MCF 10A (cell line): ENCODE results near the gene PFDN5. TPM values are rescaled to one million over a fixed set of nuclear protein-coding genes. Genes with fewer than 3 reads are reported as not detected.

Source experiments
- BruUV-seq: library from RNA; stranded (reverse); fragments of 400-500 nt; replicated peaks from 2 replicates; lab custom pipeline; 2021; lab: Mats Ljungman, UMichigan
- CTCF ChIA-PET: fragments of 300-600 bp; sonication (Branson Sonifier 250); formaldehyde crosslinking; extraction: SDS; loops from one replicate; lab custom pipeline; 2021; ENCODE audit warnings: antibody characterized with exemption, inconsistent platforms; lab: Yijun Ruan, JAX
- POLR2A ChIA-PET: fragments of 300-600, 350-650 bp; sonication (Branson Sonifier 250); formaldehyde crosslinking; extraction: SDS; loops from one replicate; lab custom pipeline; 2020; ENCODE audit warnings: antibody characterized with exemption, inconsistent platforms; lab: Yijun Ruan, JAX
- DNase-seq: peaks from one replicate; pipeline ENCODE4 v3.0.0-alpha.2; 2018; ENCODE audit not compliant: unreplicated experiment
- H3K27ac Mint-ChIP-seq: one replicate; pipeline ENCODE4 v1.8.0; 2022; ENCODE audit warnings: mild to moderate bottlenecking, low read depth, mixed read lengths; ENCODE audit not compliant: unreplicated experiment
- H3K27me3 Mint-ChIP-seq: one replicate; pipeline ENCODE4 v1.8.0; 2022; ENCODE audit warnings: mixed read lengths; ENCODE audit not compliant: insufficient read depth, unreplicated experiment
- H3K36me3 Mint-ChIP-seq: one replicate; pipeline ENCODE4 v1.8.0; 2022; ENCODE audit warnings: mild to moderate bottlenecking, moderate library complexity, mixed read lengths; ENCODE audit not compliant: insufficient read depth, unreplicated experiment
- H3K4me1 Mint-ChIP-seq: one replicate; pipeline ENCODE4 v1.8.0; 2022; ENCODE audit warnings: mixed read lengths; ENCODE audit not compliant: insufficient read depth, unreplicated experiment
- H3K4me3 Mint-ChIP-seq: one replicate; pipeline ENCODE4 v1.8.0; 2022; ENCODE audit warnings: mild to moderate bottlenecking, moderate library complexity, mixed read lengths; ENCODE audit not compliant: unreplicated experiment
- H3K9me3 Mint-ChIP-seq: one replicate; pipeline ENCODE4 v1.8.0; 2022; ENCODE audit warnings: mixed read lengths; ENCODE audit not compliant: unreplicated experiment
- CTCF ChIP-seq: fragments of 200-600 bp; IDR thresholded peaks from one replicate; pipeline ENCODE4 v1.8.0; 2022; ENCODE audit warnings: antibody characterized with exemption, mild to moderate bottlenecking; ENCODE audit not compliant: unreplicated experiment
- intact Hi-C: fragments of 100-400 bp; cut with micrococcal nuclease; formaldehyde crosslinking; loops from 2 replicates; pipeline ENCODE4 v1.14.1; 2022
- total RNA-seq: library from RNA; stranded (reverse); gene quantifications from 2 replicates; pipeline ENCODE4 v1.2.3, GENCODE V29; 2022

Gene PFDN5
- total RNA-seq, 1 experiment from 2014 or later: 205 TPM

- Mint-ChIP-seq H3K27me3 (no peaks in the 10 kb centered on the region), H3K4me1 (peaks cover 25% of the 10 kb centered on the region), H3K36me3 (peaks cover 6% of the 10 kb centered on the region), H3K9me3 (no peaks in the 10 kb centered on the region), H3K27ac (peak overlapping the region; percentile 83), H3K4me3 (peak overlapping the region; percentile 87)
- CTCF ChIA-PET: interaction anchor here (0.6 to 4.2 kb wide), 9 partner anchors 9 to 199 kb away, joined by 3 to 49 read pairs (median 3); partner anchors contain the start of gene ESPL1
- intact Hi-C loops: no loop called here
- no TSS peak for BruUV-seq
- POLR2A ChIA-PET: interaction anchor here (0.9 to 3.1 kb wide), 6 partner anchors 8 to 173 kb away, joined by 3 to 43 read pairs (median 12); partner anchors contain the start of genes ESPL1 and PFDN5
- DNase-seq: no peak
- TF ChIP-seq CTCF: no peak
These were observed 42.0 kb upstream of the PFDN5 start for GRCh38 chr12:53253298-53253697.

GRCh38 chr12:53254816-53255545 is 40.4 kb upstream of the PFDN5 start:
- DNase-seq: no peak
- no peak for TF ChIP-seq CTCF
- Mint-ChIP-seq H3K4me3 (no peak overlapping the region), H3K27me3 (no peaks in the 10 kb centered on the region), H3K4me1 (peaks cover 25% of the 10 kb centered on the region), H3K9me3 (no peaks in the 10 kb centered on the region), H3K36me3 (peaks cover 6% of the 10 kb centered on the region), H3K27ac (no peak overlapping the region)
- intact Hi-C loops: no loop called here
- BruUV-seq: no TSS peak
- ChIA-PET CTCF (interaction anchor here (0.6 to 4.2 kb wide), 3 partner anchors 13 to 156 kb away, joined by 3 to 28 read pairs (median 15); partner anchors contain the start of gene ESPL1), POLR2A (interaction anchor here (0.6 to 0.9 kb wide), 2 partner anchors 40 to 148 kb away, joined by 3 read pairs; partner anchors contain the start of gene PFDN5)

GRCh38 chr12:53255996-53256395 is 39.3 kb upstream of the PFDN5 start:
- no TSS peak for BruUV-seq
- ChIA-PET CTCF (interaction anchor here (0.6 to 2.7 kb wide), 5 partner anchors 10 to 157 kb away, joined by 3 to 15 read pairs (median 5); no protein-coding TSS in a partner anchor), POLR2A (interaction anchor here (0.6 to 1.0 kb wide), 2 partner anchors 11 to 66 kb away, joined by 3 read pairs; partner anchors contain the start of genes AAAS and ESPL1)
- no peak for DNase-seq
- no peak for TF ChIP-seq CTCF
- intact Hi-C loops: no loop called here
- Mint-ChIP-seq H3K27me3 (no peaks in the 10 kb centered on the region), H3K4me1 (peaks cover 17% of the 10 kb centered on the region), H3K36me3 (peaks cover 6% of the 10 kb centered on the region), H3K4me3 (no peak overlapping the region), H3K27ac (no peak overlapping the region), H3K9me3 (no peaks in the 10 kb centered on the region)
